RWPE1 (cell line): Measurements from ENCODE around the gene LMF1.

Source experiments
- CTCF ChIA-PET: fragments of 350-600 bp; sonication (Branson Sonifier 250); formaldehyde crosslinking; extraction: SDS; loops from one replicate; lab custom pipeline; 2021; lab: Yijun Ruan, JAX
- POLR2A ChIA-PET: fragments of 400-600 bp; formaldehyde crosslinking; extraction: SDS; loops from one replicate; lab custom pipeline; 2020; ENCODE audit warnings: antibody characterized with exemption; ENCODE audit not compliant: low non-redundant PET; lab: Yijun Ruan, JAX
- DNase-seq: peaks from one replicate; pipeline ENCODE4 v3.0.0; 2012; ENCODE audit warnings: low spot score
- H3K27ac ChIP-seq: fragments of 450-650 bp; 2 replicates; pipeline ENCODE4 v1.5.1; 2017
- CTCF ChIP-seq: fragments of 450-650 bp; conservative IDR thresholded peaks from 2 replicates; pipeline ENCODE4 v1.5.1; 2017; ENCODE audit warnings: low read depth, mild to moderate bottlenecking

LMF1 gene

GRCh38 chr16:993731-994130, 22.9 kb upstream of the LMF1 start:
- no peak overlapping the region for H3K27ac ChIP-seq
- ChIA-PET CTCF (interaction anchor here (0.5 kb wide), 1 partner anchor 298 kb away, joined by 3 read pairs; no protein-coding TSS in a partner anchor), POLR2A (no interaction called here)
- no peak for DNase-seq
- no peak for TF ChIP-seq CTCF

DNA sequence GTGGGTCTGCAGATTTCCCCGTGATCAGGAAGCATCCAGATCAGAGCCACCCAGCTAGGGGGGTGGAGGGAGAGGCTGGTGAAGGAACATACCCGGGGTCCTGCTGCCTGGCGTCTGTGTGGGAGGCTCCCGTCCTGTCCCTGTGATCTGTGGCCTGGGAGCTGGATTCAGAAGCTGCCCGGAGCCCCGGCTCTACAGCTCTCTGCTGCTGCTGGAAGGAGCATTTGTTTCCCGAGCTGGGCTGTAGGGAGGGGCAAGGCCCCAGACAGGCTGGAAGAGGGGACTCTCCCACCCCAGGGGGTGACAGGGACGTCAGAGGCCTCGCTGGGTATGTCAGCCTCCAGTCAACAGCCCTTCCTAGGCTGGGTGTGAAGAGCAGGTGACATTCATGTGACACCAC, 21.0 kb upstream of the LMF1 start:
- no peak for DNase-seq
- H3K27ac ChIP-seq: no peak overlapping the region
- ChIA-PET CTCF (interaction anchor here (0.6 kb wide), 1 partner anchor 15 kb away, joined by 3 read pairs; no protein-coding TSS in a partner anchor), POLR2A (no interaction called here)
- TF ChIP-seq CTCF: no peak

- ChIA-PET POLR2A (no interaction called here), CTCF (interaction anchor here (0.6 kb wide), 1 partner anchor 15 kb away, joined by 3 read pairs; no protein-coding TSS in a partner anchor)
Measured at GRCh38 chr16:991345-991744, 20.6 kb upstream of the LMF1 start.

GRCh38 chr16:990516-991291, 19.9 kb upstream of the LMF1 start:
- no peak for TF ChIP-seq CTCF
- ChIA-PET POLR2A (no interaction called here), CTCF (no interaction called here)
- no peak for DNase-seq
- no peak overlapping the region for H3K27ac ChIP-seq

More at GRCh38 chr16:991345-991744, 20.6 kb upstream of the LMF1 start:
- no peak for TF ChIP-seq CTCF
- DNase-seq: no peak
- no peak overlapping the region for H3K27ac ChIP-seq

- DNase-seq: no peak
- ChIA-PET POLR2A (no interaction called here), CTCF (no interaction called here)
- H3K27ac ChIP-seq: no peak overlapping the region
- no peak for TF ChIP-seq CTCF
Measured at GRCh38 chr16:989354-989814, 18.6 kb upstream of the LMF1 start.

DNA sequence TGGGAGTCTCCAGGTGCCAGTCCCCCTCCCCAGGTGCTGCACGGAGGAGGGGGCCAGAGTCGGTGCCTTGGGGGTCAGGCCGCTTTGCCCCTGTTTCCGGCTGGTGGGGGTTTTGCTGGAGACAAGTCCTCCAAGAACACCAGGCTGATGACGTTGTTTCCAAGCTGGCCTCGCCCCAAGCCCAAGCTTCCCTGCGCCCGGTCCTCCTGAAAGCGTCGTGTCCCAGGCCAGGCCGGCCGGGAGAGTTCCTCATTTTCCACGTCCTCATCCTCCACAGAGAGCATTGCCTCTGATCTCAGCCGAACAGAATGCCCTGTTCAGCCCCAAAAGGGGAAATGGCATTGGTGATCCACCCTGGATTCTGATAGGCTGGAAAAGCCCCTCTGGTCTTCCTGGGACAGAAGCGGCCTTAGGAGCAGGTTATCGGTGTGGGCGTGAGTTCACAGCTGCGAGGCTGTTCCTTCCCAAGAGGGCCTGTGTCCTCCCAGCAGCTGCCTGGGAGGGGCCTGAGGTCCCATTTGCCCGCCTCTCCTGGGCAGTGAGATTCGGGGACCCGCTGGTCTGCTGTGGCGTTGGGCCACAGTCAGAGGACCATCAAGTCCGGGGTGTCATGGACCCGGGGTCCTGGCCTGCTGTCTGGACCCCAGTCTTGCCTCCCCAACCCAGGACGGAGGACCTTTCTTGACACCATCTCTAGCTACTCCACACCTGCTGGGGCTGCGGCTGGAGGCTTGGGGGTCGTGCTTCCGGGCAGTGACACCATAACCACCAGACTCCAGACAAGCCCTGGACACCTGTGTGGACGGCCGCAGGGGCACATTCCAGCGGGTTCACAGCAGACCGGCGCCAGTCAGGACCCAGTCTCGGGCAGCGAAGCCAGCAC, 17.9 kb upstream of the LMF1 start:
- CTCF ChIA-PET: no interaction called here
- no peak for TF ChIP-seq CTCF
- DNase-seq: no peak
- POLR2A ChIA-PET: no interaction called here
- H3K27ac ChIP-seq: no peak overlapping the region
